SK-N-MC (cell line): Measurements from ENCODE around the gene MAP4K4.
A peak's percentile ranks its signal among the peaks of the same experiment; 100 is the strongest.

Source experiments
- DNase-seq: peaks from one replicate; pipeline ENCODE4 v3.0.0-alpha.2; 2011; ENCODE audit warnings: low read depth, low spot score
- H3K27ac ChIP-seq: fragments of 200-600 bp; sonication (generic); 2 replicates; pipeline ENCODE4 v1.5.1; 2016; ENCODE audit warnings: mixed run types
- H3K36me3 ChIP-seq: fragments of 200-600 bp; sonication (generic); 2 replicates; pipeline ENCODE4 v1.6.1; 2017; ENCODE audit warnings: antibody characterized with exemption, low read length, mixed read lengths; ENCODE audit not compliant: insufficient read depth
- H3K4me3 ChIP-seq: fragments of 200-600 bp; sonication (generic); 2 replicates; pipeline ENCODE4 v1.5.1; 2016
- H3K9ac ChIP-seq: fragments of 200-600 bp; sonication (generic); 2 replicates; pipeline ENCODE4 v1.8.0; 2017; ENCODE audit warnings: mixed run types, mixed read lengths; ENCODE audit not compliant: insufficient read length
- H3K9me3 ChIP-seq: fragments of 200-600 bp; sonication (generic); 2 replicates; pipeline ENCODE4 v1.6.1; 2017; ENCODE audit warnings: low read depth, mild to moderate bottlenecking, antibody characterized with exemption, low read length, moderate library complexity, mixed read lengths
- EZH2 ChIP-seq: fragments of 200-600 bp; sonication (generic); IDR thresholded peaks from one replicate; pipeline ENCODE4 v1.6.1; 2017; ENCODE audit warnings: antibody characterized with exemption
- FOXP2 ChIP-seq: optimal IDR thresholded peaks from 2 replicates; pipeline ENCODE3; 2011; ENCODE audit warnings: mild to moderate bottlenecking, moderate library complexity; ENCODE audit not compliant: insufficient read depth; ENCODE audit errors: extremely low read length, control extremely low read depth
- POLR2AphosphoS5 ChIP-seq: IDR thresholded peaks from 2 replicates; pipeline ENCODE4 v1.6.1; 2012; ENCODE audit warnings: mild to moderate bottlenecking, low read depth, low read length, borderline replicate concordance

The MAP4K4 gene

DNA sequence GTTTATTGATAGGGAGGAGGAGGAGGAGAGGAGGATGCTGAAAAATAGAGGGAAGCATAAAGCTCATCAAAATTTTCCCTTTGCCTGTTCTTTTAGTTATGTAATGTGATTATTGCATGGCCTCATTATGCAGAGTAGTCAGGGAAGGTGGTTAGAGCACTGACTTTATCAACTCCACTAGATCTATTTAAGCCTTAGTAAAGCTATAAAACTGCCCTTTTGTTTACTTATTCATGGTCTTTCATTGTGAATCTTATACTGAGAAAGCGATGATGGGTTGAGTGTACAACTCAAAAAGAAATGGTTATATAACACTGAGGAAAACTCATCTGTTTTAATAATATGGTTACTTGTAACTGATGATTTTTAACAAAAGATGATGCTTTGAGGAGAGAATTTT is 81.7 kb downstream of the MAP4K4 start:
- H3K27ac ChIP-seq, result no peak overlapping the region
- TF ChIP-seq FOXP2 (no peak), EZH2 (no peak), POLR2AphosphoS5 (no peak)
- no peaks in the 10 kb centered on the region for H3K9me3 ChIP-seq
- DNase-seq, result no peak
- no peak overlapping the region for H3K4me3 ChIP-seq
- no peak overlapping the region for H3K9ac ChIP-seq
- no peaks in the 10 kb centered on the region for H3K36me3 ChIP-seq

- no peak overlapping the region for H3K9ac ChIP-seq
- H3K4me3 ChIP-seq, result no peak overlapping the region
- no peaks in the 10 kb centered on the region for H3K36me3 ChIP-seq
- TF ChIP-seq EZH2 (no peak), FOXP2 (no peak), POLR2AphosphoS5 (no peak)
- no peaks in the 10 kb centered on the region for H3K9me3 ChIP-seq
- H3K27ac ChIP-seq, result no peak overlapping the region
- no peak for DNase-seq
Observed at GRCh38 chr2:101779656-101780055, 82.1 kb downstream of the MAP4K4 start.

GRCh38 chr2:101781326-101781725 is 83.8 kb downstream of the MAP4K4 start:
- no peak overlapping the region for H3K4me3 ChIP-seq
- TF ChIP-seq EZH2, result no peak
- no peak for TF ChIP-seq POLR2AphosphoS5
- no peak for TF ChIP-seq FOXP2
- no peak for DNase-seq
- H3K9me3 ChIP-seq, result no peaks in the 10 kb centered on the region
- H3K27ac ChIP-seq, result no peak overlapping the region
- H3K9ac ChIP-seq, result no peak overlapping the region
- H3K36me3 ChIP-seq, result no peaks in the 10 kb centered on the region

DNA sequence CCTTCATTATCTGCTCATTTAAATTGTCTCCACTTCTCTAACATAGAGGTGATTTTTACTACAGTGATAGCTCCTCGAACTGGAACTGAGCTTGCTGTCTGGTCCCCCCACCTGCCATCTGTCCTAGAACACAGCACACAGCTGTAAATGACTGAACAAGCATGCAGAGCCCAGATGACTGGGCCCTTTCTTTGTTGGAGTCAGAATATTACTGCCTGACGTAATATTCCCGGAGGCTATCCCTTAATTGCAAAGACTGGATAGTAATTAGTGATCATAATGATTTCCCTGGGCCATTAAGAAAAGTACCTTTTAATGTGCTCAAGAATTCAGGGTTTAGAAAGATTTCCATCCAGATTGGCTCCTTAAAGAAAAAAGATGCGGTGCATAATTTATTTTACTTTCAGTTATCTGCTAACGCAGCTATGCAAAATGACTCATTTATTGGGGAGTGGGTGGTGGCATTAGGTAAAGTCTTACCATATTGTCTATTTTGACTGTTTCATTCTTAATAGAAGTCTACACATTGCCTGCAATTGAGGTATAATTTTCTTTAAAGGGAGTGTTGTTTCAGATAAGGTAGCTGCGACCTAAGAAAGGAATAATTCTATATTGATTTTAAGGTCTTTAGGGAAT is 84.4 kb downstream of the MAP4K4 start:
- Histone ChIP-seq H3K9ac (no peak overlapping the region), H3K27ac (no peak overlapping the region), H3K4me3 (no peak overlapping the region), H3K36me3 (no peaks in the 10 kb centered on the region), H3K9me3 (no peaks in the 10 kb centered on the region)
- no peak for TF ChIP-seq POLR2AphosphoS5
- TF ChIP-seq EZH2, result no peak
- TF ChIP-seq FOXP2, result no peak
- no peak for DNase-seq

- no peak overlapping the region for H3K9ac ChIP-seq
- no peak overlapping the region for H3K4me3 ChIP-seq
- TF ChIP-seq FOXP2 (no peak), POLR2AphosphoS5 (no peak), EZH2 (no peak)
- H3K27ac ChIP-seq, result no peak overlapping the region
- H3K9me3 ChIP-seq, result no peaks in the 10 kb centered on the region
- no peak for DNase-seq
- H3K36me3 ChIP-seq, result no peaks in the 10 kb centered on the region
Observed at GRCh38 chr2:101782427-101782792, 84.9 kb downstream of the MAP4K4 start.

DNA sequence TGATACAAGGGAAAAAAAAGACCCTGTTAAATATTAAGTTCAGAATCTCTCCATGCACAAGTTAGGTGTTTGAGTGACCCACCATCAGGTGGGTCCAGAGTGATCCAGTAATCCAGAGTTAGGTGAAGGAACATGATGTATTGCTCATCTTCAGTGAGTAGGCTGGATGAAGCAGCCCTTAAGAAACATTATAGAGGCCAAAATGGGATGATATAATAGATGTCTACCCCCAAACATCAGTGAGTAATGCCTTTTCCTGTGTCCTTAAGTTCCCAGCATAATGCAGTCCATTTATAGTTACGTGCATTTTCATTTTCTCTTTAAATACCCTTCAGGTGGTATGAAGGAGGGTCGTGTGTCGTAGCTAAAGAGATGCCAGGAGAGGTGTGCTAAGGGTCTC is 89.6 kb downstream of the MAP4K4 start:
- Histone ChIP-seq H3K36me3 (peaks cover 7% of the 10 kb centered on the region), H3K27ac (no peak overlapping the region), H3K9me3 (no peaks in the 10 kb centered on the region), H3K4me3 (no peak overlapping the region), H3K9ac (no peak overlapping the region)
- TF ChIP-seq FOXP2, result no peak
- no peak for TF ChIP-seq EZH2
- no peak for TF ChIP-seq POLR2AphosphoS5
- no peak for DNase-seq

- Histone ChIP-seq H3K4me3 (peak overlapping the region; percentile 13; the same call in 1 of the 2 replicates), H3K27ac (no peak overlapping the region), H3K9me3 (no peaks in the 10 kb centered on the region), H3K9ac (no peak overlapping the region), H3K36me3 (peaks cover 8% of the 10 kb centered on the region)
- TF ChIP-seq POLR2AphosphoS5, result no peak
- no peak for TF ChIP-seq EZH2
- TF ChIP-seq FOXP2, result no peak
- DNase-seq, result no peak
Observed at GRCh38 chr2:101788565-101788964, 91.1 kb downstream of the MAP4K4 start.

GRCh38 chr2:101788995-101789970 is 91.8 kb downstream of the MAP4K4 start:
- Histone ChIP-seq H3K36me3 (peaks cover 8% of the 10 kb centered on the region), H3K9ac (no peak overlapping the region), H3K9me3 (no peaks in the 10 kb centered on the region), H3K27ac (no peak overlapping the region; the same call in 1 of the 2 replicates), H3K4me3 (peak overlapping the region; percentile 13; the same call in 1 of the 2 replicates)
- peak; percentile 30 for DNase-seq
- TF ChIP-seq POLR2AphosphoS5, result no peak
- TF ChIP-seq EZH2, result no peak
- no peak for TF ChIP-seq FOXP2

- peaks cover 8% of the 10 kb centered on the region for H3K36me3 ChIP-seq
- H3K9me3 ChIP-seq, result no peaks in the 10 kb centered on the region
- TF ChIP-seq FOXP2, result no peak
- no peak for TF ChIP-seq POLR2AphosphoS5
- TF ChIP-seq EZH2, result no peak
- no peak overlapping the region for H3K9ac ChIP-seq
- no peak for DNase-seq
- no peak overlapping the region for H3K4me3 ChIP-seq
- peak overlapping the region; percentile 81 for H3K27ac ChIP-seq
Observed at GRCh38 chr2:101790416-101790815, 92.9 kb downstream of the MAP4K4 start.
